ENCODE results near the gene PBX3. TPM values are rescaled to one million over a fixed set of nuclear protein-coding genes. Genes with fewer than 3 reads are reported as not detected.

Gene PBX3
- total RNA-seq, 1 donor from 2014 or later, result 82.3 TPM

- DNase-seq (ENCODE audit: extremely low spot score in 2 of 2), result no peak
- intact Hi-C loops (cut with DNase I), result no loop called here
- Histone ChIP-seq H3K36me3 (no peaks in the 10 kb centered on the region), H3K27ac (no peak overlapping the region), H3K4me1 (peaks cover 63% of the 10 kb centered on the region), H3K4me3 (no peak overlapping the region), H3K27me3 (no peaks in the 10 kb centered on the region), H3K9me3 (no peaks in the 10 kb centered on the region)
- TF ChIP-seq POLR2A (IDR thresholded peaks at IDR 0.05), result no peak
- no peak for TF ChIP-seq CTCF (IDR thresholded peaks at IDR 0.05)
- TF ChIP-seq POLR2AphosphoS5 (IDR thresholded peaks at IDR 0.05; ENCODE audit: insufficient read depth in 1 of 2, low read depth in 1 of 2), result no peak
Measured at GRCh38 chr9:125761676-125762450, 14.7 kb downstream of the PBX3 start.

- no peak for DNase-seq (ENCODE audit: extremely low spot score in 2 of 2)
- Histone ChIP-seq H3K27ac (no peak overlapping the region), H3K4me3 (no peak overlapping the region), H3K9me3 (no peaks in the 10 kb centered on the region), H3K4me1 (peaks cover 52% of the 10 kb centered on the region), H3K36me3 (no peaks in the 10 kb centered on the region), H3K27me3 (no peaks in the 10 kb centered on the region)
- TF ChIP-seq POLR2A (IDR thresholded peaks at IDR 0.05), result no peak
- TF ChIP-seq POLR2AphosphoS5 (IDR thresholded peaks at IDR 0.05; ENCODE audit: insufficient read depth in 1 of 2, low read depth in 1 of 2), result no peak
- TF ChIP-seq CTCF (IDR thresholded peaks at IDR 0.05), result no peak
- intact Hi-C loops (cut with DNase I), result no loop called here
Measured at GRCh38 chr9:125763394-125763801, 16.2 kb downstream of the PBX3 start.

- no peaks in the 10 kb centered on the region for H3K27me3 ChIP-seq
- H3K4me1 ChIP-seq, result peaks cover 44% of the 10 kb centered on the region
- intact Hi-C loops (cut with DNase I), result no loop called here
- DNase-seq (ENCODE audit: extremely low spot score in 2 of 2), result no peak
- TF ChIP-seq CTCF (IDR thresholded peaks at IDR 0.05), result no peak
- no peak for TF ChIP-seq POLR2A (IDR thresholded peaks at IDR 0.05)
- TF ChIP-seq POLR2AphosphoS5 (IDR thresholded peaks at IDR 0.05; ENCODE audit: insufficient read depth in 1 of 2, low read depth in 1 of 2), result no peak
- H3K9me3 ChIP-seq, result no peaks in the 10 kb centered on the region
- H3K36me3 ChIP-seq, result no peaks in the 10 kb centered on the region
- no peak overlapping the region for H3K4me3 ChIP-seq
- no peak overlapping the region for H3K27ac ChIP-seq
Measured at GRCh38 chr9:125764198-125764597, 17.0 kb downstream of the PBX3 start.

- intact Hi-C loops (cut with DNase I), result no loop called here
- Histone ChIP-seq H3K4me3 (no peak overlapping the region), H3K4me1 (peaks cover 24% of the 10 kb centered on the region)
Measured at GRCh38 chr9:125766468-125767221, 19.5 kb downstream of the PBX3 start.

More at GRCh38 chr9:125766468-125767221, 19.5 kb downstream of the PBX3 start:
- TF ChIP-seq POLR2A (IDR thresholded peaks at IDR 0.05), result no peak
- TF ChIP-seq POLR2AphosphoS5 (IDR thresholded peaks at IDR 0.05; ENCODE audit: insufficient read depth in 1 of 2, low read depth in 1 of 2), result no peak
- TF ChIP-seq CTCF (IDR thresholded peaks at IDR 0.05), result no peak
- Histone ChIP-seq H3K27ac (no peak overlapping the region), H3K9me3 (no peaks in the 10 kb centered on the region), H3K27me3 (no peaks in the 10 kb centered on the region), H3K36me3 (no peaks in the 10 kb centered on the region)
- no peak for DNase-seq (ENCODE audit: extremely low spot score in 2 of 2)
